Endothelial cell (in vitro differentiated cells): Measurements from ENCODE around the gene PC. TPM values are rescaled to one million over a fixed set of nuclear protein-coding genes. Genes with fewer than 3 reads are reported as not detected.

Experiments used
- DNase-seq: peaks from one replicate; pipeline ENCODE4 v3.0.0; 2021; ENCODE audit warnings: low spot score
- H3K27ac Mint-ChIP-seq: one replicate; pipeline ENCODE4 v1.8.0; 2021; ENCODE audit warnings: mixed read lengths, inconsistent platforms; ENCODE audit not compliant: unreplicated experiment
- H3K27me3 Mint-ChIP-seq: one replicate; pipeline ENCODE4 v1.8.0; 2021; ENCODE audit warnings: mild to moderate bottlenecking, moderate library complexity, mixed read lengths, inconsistent platforms; ENCODE audit not compliant: unreplicated experiment
- H3K36me3 Mint-ChIP-seq: one replicate; pipeline ENCODE4 v1.8.0; 2021; ENCODE audit warnings: mild to moderate bottlenecking, low read depth, mixed read lengths, inconsistent platforms; ENCODE audit not compliant: unreplicated experiment
- H3K4me1 Mint-ChIP-seq: one replicate; pipeline ENCODE4 v1.8.0; 2021; ENCODE audit warnings: mild to moderate bottlenecking, mixed read lengths, inconsistent platforms; ENCODE audit not compliant: unreplicated experiment
- H3K4me3 Mint-ChIP-seq: one replicate; pipeline ENCODE4 v1.8.0; 2021; ENCODE audit warnings: mild to moderate bottlenecking, mixed read lengths, inconsistent platforms; ENCODE audit not compliant: unreplicated experiment
- H3K9me3 Mint-ChIP-seq: one replicate; pipeline ENCODE4 v1.8.0; 2021; ENCODE audit warnings: mixed read lengths, inconsistent platforms; ENCODE audit not compliant: unreplicated experiment
- total RNA-seq: library from RNA; stranded (reverse); fragmentation: NEBNext Ultra II Directional; extraction: Animal tissue kit (Norgen Biotek cat#: 25700); gene quantifications from one replicate; pipeline ENCODE4 v1.2.1, GENCODE V29; 2021; ENCODE audit not compliant: unreplicated experiment
- TF ChIP-seq, protein P1 (sequence below): fragments of 200-600 bp; sonication (generic); IDR thresholded peaks from one replicate; pipeline ENCODE4 v1.5.0; 2021; ENCODE audit warnings: antibody characterized with exemption; ENCODE audit not compliant: unreplicated experiment

PC gene
- total RNA-seq, 1 donor from 2014 or later: 5.8 TPM

DNA sequence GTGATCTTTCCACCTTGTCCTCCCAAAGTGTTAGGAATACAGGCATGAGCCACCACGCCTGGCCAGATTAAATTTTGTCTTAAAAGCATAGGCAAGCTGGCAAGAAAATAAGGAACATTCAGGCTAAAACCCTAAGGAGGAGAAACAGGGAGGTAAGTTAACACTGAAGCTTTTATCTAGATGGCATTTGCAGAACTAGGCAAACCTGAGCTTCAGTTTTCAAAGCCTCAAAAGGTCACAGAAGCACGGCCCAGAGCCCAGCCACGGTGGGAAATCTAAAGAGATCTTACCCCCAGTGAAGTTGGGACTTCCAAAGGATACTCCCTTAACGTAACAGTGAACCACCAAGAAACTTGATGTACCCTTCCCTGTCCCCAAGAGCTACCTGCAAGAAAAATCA lies 28.4 kb downstream of the PC start:
- TF ChIP-seq, protein P1, sequence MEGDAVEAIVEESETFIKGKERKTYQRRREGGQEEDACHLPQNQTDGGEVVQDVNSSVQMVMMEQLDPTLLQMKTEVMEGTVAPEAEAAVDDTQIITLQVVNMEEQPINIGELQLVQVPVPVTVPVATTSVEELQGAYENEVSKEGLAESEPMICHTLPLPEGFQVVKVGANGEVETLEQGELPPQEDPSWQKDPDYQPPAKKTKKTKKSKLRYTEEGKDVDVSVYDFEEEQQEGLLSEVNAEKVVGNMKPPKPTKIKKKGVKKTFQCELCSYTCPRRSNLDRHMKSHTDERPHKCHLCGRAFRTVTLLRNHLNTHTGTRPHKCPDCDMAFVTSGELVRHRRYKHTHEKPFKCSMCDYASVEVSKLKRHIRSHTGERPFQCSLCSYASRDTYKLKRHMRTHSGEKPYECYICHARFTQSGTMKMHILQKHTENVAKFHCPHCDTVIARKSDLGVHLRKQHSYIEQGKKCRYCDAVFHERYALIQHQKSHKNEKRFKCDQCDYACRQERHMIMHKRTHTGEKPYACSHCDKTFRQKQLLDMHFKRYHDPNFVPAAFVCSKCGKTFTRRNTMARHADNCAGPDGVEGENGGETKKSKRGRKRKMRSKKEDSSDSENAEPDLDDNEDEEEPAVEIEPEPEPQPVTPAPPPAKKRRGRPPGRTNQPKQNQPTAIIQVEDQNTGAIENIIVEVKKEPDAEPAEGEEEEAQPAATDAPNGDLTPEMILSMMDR: no peak
- Mint-ChIP-seq H3K27me3 (no peaks in the 10 kb centered on the region), H3K36me3 (peaks cover 2% of the 10 kb centered on the region), H3K9me3 (no peaks in the 10 kb centered on the region), H3K27ac (no peak overlapping the region), H3K4me1 (no peaks in the 10 kb centered on the region), H3K4me3 (no peak overlapping the region)
- DNase-seq: no peak

DNA sequence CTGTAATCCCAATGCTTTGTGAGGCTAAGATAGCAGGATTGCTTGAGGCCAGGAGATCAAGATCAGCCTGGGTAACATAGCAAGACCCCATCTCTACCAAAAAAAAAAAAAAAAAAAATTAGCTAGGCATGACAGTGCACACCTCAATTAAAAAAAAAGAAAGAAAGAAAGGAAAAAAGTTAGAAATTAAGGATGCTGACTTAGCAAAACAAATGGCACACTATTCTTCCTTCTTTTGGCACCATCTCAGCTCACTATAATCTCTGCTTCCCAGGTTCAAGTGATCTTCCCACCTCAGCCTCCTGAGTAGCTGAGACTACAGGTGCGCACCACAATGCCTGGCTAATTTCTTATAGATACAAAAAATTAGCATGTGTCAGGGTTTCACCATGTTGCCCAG lies 33.9 kb downstream of the PC start:
- Mint-ChIP-seq H3K27ac (no peak overlapping the region), H3K4me3 (no peak overlapping the region), H3K36me3 (peaks cover 7% of the 10 kb centered on the region), H3K4me1 (peaks cover 5% of the 10 kb centered on the region), H3K9me3 (no peaks in the 10 kb centered on the region), H3K27me3 (peaks cover 2% of the 10 kb centered on the region)
- TF ChIP-seq, protein P1: no peak
- no peak for DNase-seq

DNA sequence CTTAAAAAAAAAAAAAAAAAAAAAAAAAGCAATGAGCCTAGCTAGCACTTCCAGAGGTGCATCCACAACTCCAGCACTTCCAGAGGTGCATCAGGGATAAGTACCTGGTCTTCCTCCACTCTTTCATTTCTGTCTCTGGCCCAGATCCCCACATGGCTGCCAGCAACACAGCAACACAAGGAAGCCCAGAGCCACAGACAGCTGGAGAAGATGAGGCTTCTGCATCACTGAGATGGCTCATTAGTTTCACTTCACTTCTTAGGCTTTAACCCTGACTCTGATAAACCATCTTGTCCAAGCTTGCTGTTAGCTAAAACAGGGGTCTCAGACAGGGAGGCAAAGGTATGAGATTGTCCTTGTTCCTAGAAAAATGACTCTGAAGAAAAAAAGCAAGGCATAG lies 35.6 kb downstream of the PC start:
- Mint-ChIP-seq H3K4me1 (peaks cover 5% of the 10 kb centered on the region), H3K4me3 (no peak overlapping the region), H3K36me3 (peaks cover 7% of the 10 kb centered on the region), H3K27me3 (peaks cover 2% of the 10 kb centered on the region), H3K27ac (no peak overlapping the region), H3K9me3 (no peaks in the 10 kb centered on the region)
- no peak for DNase-seq
- TF ChIP-seq, protein P1: no peak

DNA sequence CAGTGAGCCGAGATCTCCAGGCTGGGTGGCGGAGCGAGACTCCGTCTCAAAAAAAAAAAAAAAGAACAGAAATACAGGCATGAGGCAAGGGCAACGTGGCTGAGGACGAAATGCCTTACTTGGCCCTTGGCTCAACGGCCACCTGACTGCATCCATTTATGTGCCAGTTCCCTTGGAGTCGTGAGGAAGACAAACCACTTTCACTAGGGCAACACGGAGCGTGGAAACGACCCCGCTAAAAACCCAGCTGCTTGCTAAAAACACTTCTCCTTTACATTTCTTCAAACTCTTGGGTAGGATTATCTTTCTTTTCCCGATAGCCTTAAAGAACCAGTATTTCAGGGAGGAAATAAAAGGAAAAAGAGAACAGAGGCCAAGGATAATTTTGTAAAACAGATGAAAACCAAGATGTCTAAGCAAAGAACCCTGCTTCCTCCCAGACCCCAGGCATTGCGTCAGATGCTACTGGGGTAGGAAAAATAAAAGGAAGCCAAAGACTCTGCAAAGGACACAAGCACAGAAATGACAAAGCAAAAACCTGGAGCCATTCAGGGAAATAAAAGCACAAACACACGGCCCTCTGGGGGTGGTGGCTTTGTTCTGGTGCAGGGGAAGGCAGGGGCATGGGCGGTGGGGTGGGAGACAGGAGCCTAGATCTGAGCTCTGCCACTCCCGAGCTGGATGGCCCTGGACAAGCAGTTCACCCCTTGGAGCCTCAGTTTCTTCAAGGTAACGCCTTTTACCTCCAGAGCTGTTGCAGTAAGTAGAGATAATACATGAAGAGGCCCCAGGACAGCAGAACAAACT lies 37.0 kb downstream of the PC start:
- no peaks in the 10 kb centered on the region for H3K9me3 Mint-ChIP-seq
- H3K27me3 Mint-ChIP-seq: peaks cover 2% of the 10 kb centered on the region
- no peak for DNase-seq
- H3K27ac Mint-ChIP-seq: no peak overlapping the region
- TF ChIP-seq, protein P1: no peak
- peaks cover 7% of the 10 kb centered on the region for H3K36me3 Mint-ChIP-seq
- no peak overlapping the region for H3K4me3 Mint-ChIP-seq
- H3K4me1 Mint-ChIP-seq: peaks cover 5% of the 10 kb centered on the region

DNA sequence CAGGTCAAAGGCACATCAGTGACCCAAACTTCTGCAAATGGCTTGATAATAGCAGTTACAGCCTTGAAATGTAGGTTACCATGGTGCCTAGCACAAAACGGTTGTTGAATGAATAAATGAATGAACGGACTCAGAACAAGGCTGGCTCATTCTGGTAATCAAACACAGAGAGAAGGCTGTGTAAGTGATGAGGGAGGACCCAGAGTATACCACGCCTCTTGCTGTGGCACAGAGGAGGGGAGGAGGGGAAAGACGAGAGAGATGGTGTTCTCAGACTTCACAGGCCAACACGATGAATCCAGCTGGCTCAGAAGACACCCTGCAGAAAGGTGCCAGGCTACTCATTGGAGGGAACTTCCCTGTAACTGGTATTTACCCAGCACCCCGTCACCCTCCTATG lies 38.3 kb downstream of the PC start:
- TF ChIP-seq, protein P1: no peak
- no peak for DNase-seq
- Mint-ChIP-seq H3K36me3 (peaks cover 7% of the 10 kb centered on the region), H3K27ac (no peak overlapping the region), H3K4me3 (no peak overlapping the region), H3K4me1 (peaks cover 5% of the 10 kb centered on the region), H3K9me3 (no peaks in the 10 kb centered on the region), H3K27me3 (peaks cover 2% of the 10 kb centered on the region)
